HG03045 (cell line): ENCODE measurements around the gene CDH13.

Experiments used
- ATAC-seq: cut with Tn5 transposase; IDR thresholded peaks from one replicate; pipeline ENCODE4 v1.9.1; 2021; ENCODE audit warnings: mild to moderate bottlenecking, moderate library complexity; ENCODE audit not compliant: unreplicated experiment

CDH13 gene

GRCh38 chr16:83622010-83622409 lies 995.2 kb downstream of the CDH13 start:
- no peak for ATAC-seq

GRCh38 chr16:83623091-83623730 lies 996.4 kb downstream of the CDH13 start:
- ATAC-seq, result no peak

- no peak for ATAC-seq
These were observed 997.1 kb downstream of the CDH13 start for GRCh38 chr16:83623892-83624291.

GRCh38 chr16:83624429-83625120 lies 997.8 kb downstream of the CDH13 start:
- ATAC-seq, result no peak

- no peak for ATAC-seq
These were observed 999.4 kb downstream of the CDH13 start for GRCh38 chr16:83626204-83626603.

- no peak for ATAC-seq
These were observed 999.9 kb downstream of the CDH13 start for GRCh38 chr16:83626676-83627075.

GRCh38 chr16:83627996-83628395 lies 1001.2 kb downstream of the CDH13 start:
- no peak for ATAC-seq

GRCh38 chr16:83629426-83629825 lies 1002.7 kb downstream of the CDH13 start:
- no peak for ATAC-seq

- no peak for ATAC-seq
These were observed 1003.1 kb downstream of the CDH13 start for GRCh38 chr16:83629836-83630235.

GRCh38 chr16:83630979-83631378 lies 1004.2 kb downstream of the CDH13 start:
- no peak for ATAC-seq

GRCh38 chr16:83633286-83633685 lies 1006.5 kb downstream of the CDH13 start:
- no peak for ATAC-seq

GRCh38 chr16:83648347-83648746 lies 1021.6 kb downstream of the CDH13 start:
- ATAC-seq, result no peak

- ATAC-seq, result no peak
These were observed 1025.1 kb downstream of the CDH13 start for GRCh38 chr16:83651871-83652270.

- no peak for ATAC-seq
These were observed 1026.2 kb downstream of the CDH13 start for GRCh38 chr16:83652943-83653342.

- ATAC-seq, result no peak
These were observed 1027.0 kb downstream of the CDH13 start for GRCh38 chr16:83653785-83654184.

- ATAC-seq, result no peak
These were observed 1033.5 kb downstream of the CDH13 start for GRCh38 chr16:83660282-83660681.

- no peak for ATAC-seq
These were observed 1034.9 kb downstream of the CDH13 start for GRCh38 chr16:83661656-83662055.

- no peak for ATAC-seq
These were observed 1039.7 kb downstream of the CDH13 start for GRCh38 chr16:83666449-83666848.

GRCh38 chr16:83669456-83669855 lies 1042.7 kb downstream of the CDH13 start:
- ATAC-seq, result no peak

GRCh38 chr16:83674931-83675535 lies 1048.3 kb downstream of the CDH13 start:
- no peak for ATAC-seq

GRCh38 chr16:83676086-83676485 lies 1049.3 kb downstream of the CDH13 start:
- no peak for ATAC-seq

GRCh38 chr16:83680980-83681379 lies 1054.2 kb downstream of the CDH13 start:
- ATAC-seq, result no peak
